Lung (tissue), 12 donors: ENCODE data around the gene SLC6A13. TPM values are rescaled to one million over a fixed set of nuclear protein-coding genes. Genes with fewer than 3 reads are reported as not detected.

Source experiments
- ATAC-seq: fragments of 200-7000 bp; cut with Tn5 transposase; one replicate; pipeline ENCODE4 v1.9.1; 2020; ENCODE audit warnings: moderate number of reproducible peaks; ENCODE audit not compliant: insufficient read depth, low FRiP score
- DNase-seq, 3 donors: peaks; one replicate each; pipeline ENCODE4 v3.0.0-alpha.2; 2013 to 2017
- H3K27ac ChIP-seq, 2 donors: one replicate each; pipeline ENCODE4 v1.5.1; 2013; ENCODE audit warnings: mild to moderate bottlenecking in 2 of 2, moderate library complexity in 2 of 2, control low read depth in 1 of 2, inconsistent platforms in 1 of 2, low read depth in 1 of 2, low read length in 1 of 2
- H3K27me3 ChIP-seq, 3 donors: one replicate each; pipeline ENCODE4 v1.5.1; 2013; ENCODE audit warnings: low read length in 2 of 3; ENCODE audit not compliant: control insufficient read depth in 3 of 3, insufficient read depth in 3 of 3
- H3K36me3 ChIP-seq, 4 donors: one replicate each; pipeline ENCODE4 v1.5.1; 2013; ENCODE audit warnings: low read length in 4 of 4, mild to moderate bottlenecking in 1 of 4, moderate library complexity in 1 of 4; ENCODE audit not compliant: control insufficient read depth in 4 of 4, insufficient read depth in 4 of 4
- H3K4me1 ChIP-seq, 5 donors: one replicate each; pipeline ENCODE4 v1.5.1; 2013; ENCODE audit warnings: low read length in 5 of 5, mild to moderate bottlenecking in 2 of 5, moderate library complexity in 1 of 5; ENCODE audit not compliant: control insufficient read depth in 5 of 5, insufficient read depth in 5 of 5
- H3K4me3 ChIP-seq: one replicate; pipeline ENCODE4 v1.5.1; 2013; ENCODE audit warnings: mild to moderate bottlenecking, control low read depth, moderate library complexity
- H3K9ac ChIP-seq, 2 donors: one replicate each; pipeline ENCODE4 v1.5.1; 2013; ENCODE audit warnings: low read length in 2 of 2, control low read depth in 1 of 2; ENCODE audit not compliant: insufficient read depth in 1 of 2
- H3K9me3 ChIP-seq, 4 donors: one replicate each; pipeline ENCODE4 v1.5.1; 2013; ENCODE audit warnings: low read length in 3 of 4, mild to moderate bottlenecking in 1 of 4, moderate library complexity in 1 of 4; ENCODE audit not compliant: control insufficient read depth in 4 of 4, insufficient read depth in 3 of 4
- CTCF ChIP-seq: IDR thresholded peaks from 2 replicates; pipeline ENCODE4 v1.5.1; 2012; ENCODE audit warnings: mild to moderate bottlenecking; ENCODE audit errors: control extremely low read depth, extremely low read depth
- WGBS, 2 donors: extraction: QIAGEN DNeasy Blood & Tissue Kit; methylation state at CpG; one replicate each; pipeline ENCODE4 v1.1.7; 2013; 5-methylcytosine and 5-hydroxymethylcytosine counted together
- polyA plus RNA-seq, 2 donors: library from polyadenylated mRNA; stranded (reverse); fragments of 200-250 nt; gene quantifications; one replicate each; pipeline ENCODE4 v1.2.1, GENCODE V29; 2013
- total RNA-seq, 2 donors: library from RNA; depleted of rRNA in 1 of 2; stranded (reverse); fragments of >200 nt in 1 of 2; gene quantifications; one replicate each; pipeline ENCODE4 v1.2.1, GENCODE V29; 2014 to 2021
- donor health status: control.
- donor health status: control.
- donor health status: Bipolar disorder and iron deficiency.
- donor health status: healthy.
- donor health status: DM: yes; HTN: yes; CAD: no.

Gene SLC6A13
- total and polyA plus RNA-seq, 4 donors, result 0.46 to 2.4 (median 1.0) TPM

- Histone ChIP-seq H3K36me3 (no peaks in the 10 kb centered on the region), H3K27ac (no peak overlapping the region), H3K9ac (no peak overlapping the region), H3K9me3 (no peaks in the 10 kb centered on the region), H3K27me3 (peaks cover 0 to 2% (median 0%) of the 10 kb centered on the region in 3 donors), H3K4me1 (peaks cover 0 to 5% (median 3%) of the 10 kb centered on the region in 5 donors), H3K4me3 (no peak overlapping the region)
- WGBS, 2 donors, result 76 to 80% methylated on average over 14 of the region's 14 CpGs
- DNase-seq (no peak), ATAC-seq (no peak)
- no peak for TF ChIP-seq CTCF
Measured at GRCh38 chr12:257521-258321, 4.9 kb downstream of the SLC6A13 start.

GRCh38 chr12:256958-257357, 5.7 kb downstream of the SLC6A13 start:
- no peaks in the 10 kb centered on the region for H3K36me3 ChIP-seq
- ATAC-seq, result no peak
- peaks cover 0 to 2% (median 0%) of the 10 kb centered on the region in 3 donors for H3K27me3 ChIP-seq
- no peak overlapping the region for H3K27ac ChIP-seq
- H3K4me1 ChIP-seq, result peaks cover 0 to 3% (median 0%) of the 10 kb centered on the region in 5 donors
- no peak overlapping the region for H3K9ac ChIP-seq
- no peaks in the 10 kb centered on the region for H3K9me3 ChIP-seq
- TF ChIP-seq CTCF, result no peak
- 78 to 91% methylated on average over 3 of the region's 3 CpGs for WGBS, 2 donors
- no peak for DNase-seq
- H3K4me3 ChIP-seq, result no peak overlapping the region

GRCh38 chr12:256225-256624, 6.4 kb downstream of the SLC6A13 start:
- Histone ChIP-seq H3K4me1 (peaks cover 0 to 3% (median 0%) of the 10 kb centered on the region in 5 donors), H3K27ac (no peak overlapping the region), H3K4me3 (no peak overlapping the region), H3K9ac (no peak overlapping the region), H3K9me3 (no peaks in the 10 kb centered on the region), H3K27me3 (peaks cover 0 to 2% (median 0%) of the 10 kb centered on the region in 3 donors), H3K36me3 (no peaks in the 10 kb centered on the region)
- no peak for TF ChIP-seq CTCF
- ATAC-seq, result no peak
- no peak for DNase-seq
- 94 to 100% methylated on average over 6 of the region's 6 CpGs for WGBS, 2 donors
